ENCODE results near the gene DSCAML1.
"Not testable (repeated sequence)": the region's sequence is repeated elsewhere in the genome, so short reads cannot be mapped to it uniquely, and the experiment has no call there.

DSCAML1 gene

DNA sequence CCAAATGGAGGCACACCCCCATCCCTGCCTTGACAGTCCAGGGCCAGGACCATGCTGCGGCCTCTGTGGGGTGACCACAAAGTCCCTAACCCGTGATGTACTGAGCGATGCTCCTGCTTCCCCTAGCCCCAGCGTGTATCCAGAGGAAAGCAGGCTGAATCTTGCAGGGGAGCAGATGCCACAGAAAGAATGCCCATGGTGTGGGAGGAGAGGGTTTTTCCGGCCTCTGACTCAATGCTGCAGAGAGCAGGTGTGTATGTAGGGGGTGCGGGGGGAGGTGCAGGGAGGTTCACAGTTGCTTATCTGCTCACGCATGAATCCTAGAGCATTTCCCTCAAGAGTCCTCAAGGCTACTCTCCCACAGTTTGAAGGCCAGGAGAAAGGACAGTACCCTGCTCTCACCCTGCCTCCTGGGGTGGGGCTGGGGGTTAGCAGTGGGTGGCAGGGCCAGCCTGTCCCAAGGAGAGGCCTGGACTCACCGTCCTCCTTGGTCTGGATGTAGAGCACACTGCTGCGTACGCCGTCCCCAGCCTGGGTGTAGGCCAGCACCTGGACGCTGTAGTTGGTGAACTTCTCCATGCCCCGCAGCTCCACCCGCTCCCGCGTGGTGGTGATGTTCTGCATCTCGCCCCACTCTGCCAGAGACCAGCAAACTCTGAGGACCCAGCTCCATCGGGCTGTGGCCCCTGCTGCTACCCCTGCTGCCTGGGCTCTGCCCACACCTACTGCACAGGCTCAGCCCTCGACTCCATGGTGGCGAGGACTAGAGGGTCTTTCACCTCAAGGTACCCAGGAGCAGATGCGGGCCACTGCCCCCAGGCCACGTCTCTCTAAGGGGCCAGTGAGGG, 338.5 kb downstream of the DSCAML1 start:
- DNase-seq: no peak

DNA sequence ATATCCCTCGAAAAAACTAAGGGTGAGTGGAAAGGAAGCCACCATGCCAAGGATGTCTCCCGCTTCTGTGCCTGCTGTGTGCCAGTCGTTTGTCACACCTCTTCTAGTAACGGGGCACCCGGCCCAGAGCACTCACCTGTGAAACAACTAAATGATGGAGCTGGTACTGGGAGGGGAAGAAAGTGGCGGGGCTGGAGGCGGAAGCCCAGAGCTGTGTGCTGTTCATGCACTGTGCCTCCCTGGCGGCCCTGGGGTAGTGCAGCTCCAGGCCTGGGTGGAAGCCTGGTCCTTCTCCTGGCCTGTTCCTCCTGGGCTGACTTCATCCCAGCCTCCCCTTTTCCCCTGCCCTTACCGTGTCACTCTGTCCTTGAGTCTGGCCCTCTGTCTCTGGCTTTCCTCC, 339.2 kb downstream of the DSCAML1 start:
- DNase-seq: no peak

DNA sequence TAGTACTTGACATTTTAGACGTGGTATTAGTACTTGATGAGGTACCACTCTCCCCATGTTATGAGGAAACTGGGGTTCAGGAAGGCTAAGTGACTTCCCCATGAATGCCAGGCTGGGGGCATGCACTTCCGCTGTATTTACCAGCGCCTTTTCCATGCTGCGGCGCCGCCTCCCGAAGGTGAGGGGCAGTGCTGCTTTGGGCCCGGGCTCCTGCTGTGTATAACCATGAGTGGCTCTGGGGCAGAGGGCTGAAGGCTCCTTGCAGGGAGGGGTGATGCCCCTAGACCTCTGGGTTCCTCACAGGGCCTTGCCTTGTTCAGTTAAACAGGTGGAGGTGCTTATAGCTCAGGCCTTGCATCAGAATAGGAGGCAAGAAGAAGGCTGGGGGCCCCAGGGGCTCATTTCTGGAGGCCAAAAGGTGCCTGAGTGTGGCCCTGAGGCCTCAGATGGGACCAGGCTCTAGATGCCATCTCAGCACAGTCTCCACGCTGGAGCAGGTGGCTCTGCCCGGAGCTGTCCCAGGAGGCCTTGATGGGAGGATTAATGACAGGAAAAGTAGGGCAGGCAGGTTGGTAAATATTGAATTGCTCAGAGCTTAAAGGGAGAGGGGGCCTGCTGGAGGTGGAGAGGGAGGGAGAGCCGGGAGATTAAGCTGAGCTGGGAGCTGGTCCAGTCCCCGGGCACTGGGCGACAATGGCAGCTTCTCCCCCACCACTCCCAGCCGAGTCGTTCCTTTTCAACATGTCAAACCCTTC, 339.8 kb downstream of the DSCAML1 start:
- DNase-seq: no peak

DNA sequence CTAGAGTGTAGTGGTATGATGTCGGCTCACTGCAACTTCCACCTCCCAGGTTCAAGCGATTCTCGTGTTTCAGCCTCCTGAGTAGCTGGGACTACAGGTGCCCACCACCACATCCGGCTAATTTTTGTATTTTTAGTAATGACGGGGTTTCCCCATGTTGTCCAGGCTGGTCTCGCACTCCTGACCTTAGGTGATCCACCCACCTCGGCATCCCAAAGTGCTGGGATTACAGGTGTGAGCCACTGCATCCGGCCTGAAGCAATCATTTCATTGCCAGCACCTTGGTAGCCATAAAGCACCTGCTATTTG, 340.3 kb downstream of the DSCAML1 start:
- DNase-seq: not testable (repeated sequence)

DNA sequence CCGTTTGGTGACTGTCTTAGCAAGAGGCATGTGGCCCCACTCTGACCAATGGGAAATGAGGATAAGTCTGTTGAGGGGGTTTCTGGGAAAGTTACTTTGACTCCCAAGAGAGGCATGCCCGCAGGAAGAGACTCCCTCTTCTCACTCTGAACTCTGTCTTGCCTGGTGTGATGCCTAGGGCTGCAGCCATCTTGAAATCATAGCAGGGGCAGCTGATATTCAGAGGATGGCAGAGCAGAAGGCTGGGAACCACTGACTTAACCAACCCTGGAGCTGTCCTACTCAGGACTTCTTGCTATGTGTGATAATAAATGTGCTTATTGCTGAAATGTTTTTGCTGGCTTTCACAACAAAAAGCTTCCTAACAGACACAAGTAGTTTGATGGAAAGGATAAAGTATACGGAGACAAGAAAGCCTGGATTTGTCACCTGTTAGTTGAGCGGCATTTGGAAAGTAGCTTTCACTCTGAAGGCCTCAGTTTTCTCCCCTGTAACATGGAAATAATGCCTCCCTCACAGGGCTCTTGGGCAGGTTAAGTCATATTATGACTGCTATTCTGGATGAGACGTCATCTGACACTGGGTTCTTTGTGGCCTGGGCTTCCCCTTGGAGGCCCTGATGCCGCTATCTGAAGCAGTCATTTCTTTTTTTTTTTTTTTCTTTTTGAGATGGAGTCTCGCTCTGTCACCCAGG, 340.8 kb downstream of the DSCAML1 start:
- DNase-seq: no peak

- no peak for DNase-seq
Observed at GRCh38 chr11:117454564-117454917, 342.5 kb downstream of the DSCAML1 start.

DNA sequence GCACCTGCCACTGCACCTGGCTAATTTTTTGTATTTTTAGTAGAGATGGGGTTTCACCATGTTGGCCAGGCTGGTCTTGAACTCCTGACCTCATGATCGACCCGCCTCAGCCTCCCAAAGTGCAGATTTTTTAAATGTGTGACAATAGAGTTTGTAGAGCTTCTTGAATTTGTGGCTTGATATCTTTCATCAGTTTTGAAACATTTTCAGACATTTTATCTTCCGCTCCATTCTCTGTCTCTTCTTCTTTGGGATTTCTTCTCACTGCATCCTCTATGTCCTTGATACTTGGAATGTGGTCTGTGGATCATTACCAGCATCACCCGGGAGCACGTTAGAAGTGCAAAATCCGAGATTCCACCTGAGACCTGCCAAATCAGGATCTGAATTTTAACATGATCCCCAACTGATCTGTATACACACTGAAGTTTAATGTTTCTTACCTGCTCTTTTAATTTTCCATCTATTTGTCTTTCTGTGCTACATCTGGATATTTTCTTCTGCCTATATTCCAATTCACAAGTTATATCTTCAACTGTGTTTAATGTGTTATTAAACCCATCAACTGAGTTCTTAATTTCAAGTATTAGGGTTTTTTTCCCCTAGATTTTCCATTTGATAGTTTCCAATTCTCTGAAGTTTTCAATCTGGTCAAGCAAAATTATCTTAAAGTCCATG, 343.0 kb downstream of the DSCAML1 start:
- DNase-seq: no peak

DNA sequence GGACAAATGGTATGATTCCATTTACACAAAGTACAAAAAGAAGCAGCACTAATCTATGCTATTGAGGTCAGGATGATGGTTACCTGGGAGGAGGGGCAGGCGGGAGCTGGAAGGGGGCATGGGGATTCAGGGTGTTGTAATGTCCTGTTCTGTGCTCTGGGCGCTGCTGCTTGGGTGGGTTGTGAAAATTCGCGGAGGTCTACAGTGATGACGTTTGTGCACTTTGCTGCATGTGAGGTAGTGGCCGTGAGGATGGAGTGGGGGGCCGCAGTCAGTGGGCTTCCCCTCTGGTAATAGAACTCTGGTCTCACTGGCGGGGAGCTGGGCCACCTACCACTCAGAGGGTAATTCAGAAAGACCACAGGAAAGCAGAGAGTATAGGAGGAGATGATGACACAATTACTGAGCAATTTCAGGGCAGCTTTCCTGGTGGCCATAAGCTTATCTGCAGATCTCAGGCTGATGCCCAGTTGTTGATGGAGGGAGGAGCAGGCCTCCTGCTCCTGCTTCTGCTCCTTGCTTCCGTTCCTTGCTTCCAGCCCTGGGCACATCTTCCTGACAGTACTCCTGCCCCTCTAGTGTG, 347.8 kb downstream of the DSCAML1 start:
- no peak for DNase-seq

DNA sequence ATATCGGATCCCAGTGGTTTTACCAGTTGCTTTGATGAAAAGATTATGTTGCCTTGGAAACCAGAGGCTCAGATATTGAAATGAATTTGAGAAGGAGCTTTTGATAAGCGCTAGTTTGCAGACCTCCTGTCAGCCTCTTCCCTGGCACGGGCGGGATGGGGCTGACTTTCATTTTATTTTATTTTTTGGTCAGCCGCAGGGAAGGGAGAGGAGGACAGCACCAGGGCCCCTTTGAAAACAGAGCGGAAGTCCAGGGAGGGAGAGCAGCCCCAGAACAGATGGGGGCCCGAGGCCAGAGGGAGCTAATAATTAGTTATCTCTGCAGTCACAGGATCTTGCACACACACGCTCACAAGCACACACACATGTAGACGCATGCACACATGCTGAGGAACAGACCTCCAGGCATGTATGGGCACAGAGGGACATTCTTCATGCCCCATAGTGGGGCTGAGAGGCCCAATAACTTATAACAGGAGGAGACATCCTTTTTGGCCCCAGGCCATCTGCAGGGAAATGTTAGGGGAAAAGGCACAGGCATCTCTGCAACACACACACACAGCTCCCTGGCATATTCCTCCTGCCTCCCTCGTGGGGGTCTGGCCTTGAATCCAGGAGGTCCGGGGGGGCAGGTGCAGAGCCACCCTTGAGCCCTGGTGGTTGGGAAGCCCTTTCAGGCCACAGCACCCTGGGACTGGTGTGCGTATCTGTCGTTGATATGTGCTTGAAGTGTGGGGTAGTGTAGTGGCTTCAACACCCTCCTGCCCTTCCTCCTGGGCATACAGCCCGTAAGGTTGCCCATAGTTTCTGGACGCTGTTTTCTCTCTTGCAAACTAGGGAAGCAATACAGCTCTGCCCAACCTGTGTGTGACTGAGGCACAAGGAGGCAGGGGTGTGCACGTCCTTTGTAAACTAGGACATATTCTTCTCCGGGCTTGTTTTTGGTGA, 352.0 kb downstream of the DSCAML1 start:
- no peak for DNase-seq

GRCh38 chr11:117444256-117444655, 352.8 kb downstream of the DSCAML1 start:
- no peak for DNase-seq

GRCh38 chr11:117443266-117444186, 353.5 kb downstream of the DSCAML1 start:
- DNase-seq: no peak

DNA sequence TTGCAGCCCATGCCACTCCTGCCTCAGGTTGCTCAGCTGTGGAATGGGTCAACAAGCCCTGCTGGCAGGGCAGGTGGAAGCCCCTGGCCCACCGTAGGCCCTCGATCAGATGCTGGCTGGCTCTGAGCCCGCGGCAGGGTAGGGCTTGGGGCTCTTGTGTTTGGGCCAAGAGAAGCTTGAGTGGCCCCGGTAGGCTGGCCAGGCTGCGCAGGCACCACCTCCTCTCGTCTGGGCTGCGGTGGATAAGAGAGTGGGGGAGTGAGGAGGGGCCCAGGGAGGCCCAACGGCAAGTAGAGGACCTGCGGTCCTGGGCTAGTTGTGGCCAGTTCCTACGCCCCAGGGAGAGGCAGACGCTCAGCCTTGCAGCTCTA, 354.2 kb downstream of the DSCAML1 start:
- no peak for DNase-seq

- DNase-seq: no peak
Observed at GRCh38 chr11:117442049-117442868, 354.8 kb downstream of the DSCAML1 start.

- DNase-seq: no peak
Observed at GRCh38 chr11:117441146-117441975, 355.7 kb downstream of the DSCAML1 start.

DNA sequence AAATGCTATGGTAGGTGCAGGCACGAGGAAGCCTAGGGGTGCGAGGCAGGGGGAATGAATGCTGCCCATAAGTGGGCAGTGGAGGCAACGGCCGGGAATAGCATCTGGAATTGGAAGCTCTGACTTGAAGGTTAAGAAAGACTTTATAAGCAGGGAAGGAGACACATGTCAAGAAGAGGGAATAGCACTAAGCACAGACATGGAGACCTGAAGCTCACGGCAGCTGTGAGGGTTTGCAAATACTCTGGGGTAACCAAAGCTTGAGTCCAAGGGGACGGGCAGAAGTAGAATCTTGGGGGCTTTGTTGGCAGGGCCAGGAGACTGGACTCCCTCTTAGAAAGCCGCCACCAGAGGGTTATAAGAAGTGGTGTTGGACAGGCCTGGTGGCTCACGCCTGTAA, 356.8 kb downstream of the DSCAML1 start:
- no peak for DNase-seq

DNA sequence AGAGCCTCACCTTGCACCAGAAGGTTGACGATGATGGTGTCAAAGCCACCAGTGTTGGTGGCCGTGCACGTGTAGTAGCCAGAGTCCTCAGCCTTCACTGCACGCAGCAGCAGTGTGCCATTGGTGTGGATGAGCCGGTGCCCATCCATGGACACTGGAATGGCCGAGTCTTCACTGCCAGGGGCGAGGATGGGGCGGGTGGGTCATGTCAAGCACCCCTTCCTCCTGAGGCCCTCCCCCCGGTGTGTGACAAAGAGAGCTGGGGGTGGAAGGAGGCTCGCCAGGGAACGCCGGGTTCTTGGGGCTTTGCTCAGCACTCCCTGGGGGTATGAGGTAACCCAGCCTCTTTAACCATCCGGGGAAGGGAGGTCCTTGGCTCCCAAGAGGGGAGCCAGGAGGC, 357.8 kb downstream of the DSCAML1 start:
- no peak for DNase-seq

DNA sequence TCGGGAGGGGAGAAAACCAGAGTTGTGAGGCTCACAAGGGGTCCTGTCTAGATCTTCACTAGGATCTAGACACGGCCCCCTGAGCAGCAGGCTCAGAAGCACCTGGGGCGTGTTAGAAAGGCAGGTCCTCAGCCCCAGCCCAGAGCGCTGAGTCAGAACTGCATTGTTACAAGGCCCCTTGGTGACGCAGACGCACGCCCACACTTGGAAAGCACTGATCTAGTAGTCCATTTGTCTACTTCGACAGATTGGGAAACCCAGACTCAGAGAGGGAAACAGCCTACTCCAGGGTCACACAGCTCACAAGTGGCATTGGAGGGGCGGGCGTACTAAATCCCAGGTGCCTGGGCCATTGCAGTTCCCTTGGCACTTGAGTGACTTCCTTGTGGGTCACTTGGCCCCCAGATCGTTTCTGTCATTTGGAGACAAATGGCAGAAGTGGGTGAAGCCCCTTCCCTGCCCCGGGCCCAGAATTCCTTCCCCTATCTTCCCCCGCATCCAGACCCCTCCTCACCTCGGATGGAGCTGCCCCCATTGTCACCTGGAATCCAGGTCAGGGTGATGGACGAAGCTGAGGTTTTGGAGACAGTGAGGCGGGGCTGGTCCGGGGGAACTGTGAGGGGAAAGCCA, 358.5 kb downstream of the DSCAML1 start:
- no peak for DNase-seq

- no peak for DNase-seq
Observed at GRCh38 chr11:117437791-117438130, 359.3 kb downstream of the DSCAML1 start.

Data from T-helper 9 cell (primary cell).